ENCODE data around the gene MAP3K1.
A peak's percentile ranks its signal among the peaks of the same experiment; 100 is the strongest.
"Not testable (repeated sequence)": the region's sequence is repeated elsewhere in the genome, so short reads cannot be mapped to it uniquely, and the experiment has no call there.

The MAP3K1 gene
- total RNA-seq = 18.1 to 364 (median 69.7) reads per million in 18 experiments

DNA sequence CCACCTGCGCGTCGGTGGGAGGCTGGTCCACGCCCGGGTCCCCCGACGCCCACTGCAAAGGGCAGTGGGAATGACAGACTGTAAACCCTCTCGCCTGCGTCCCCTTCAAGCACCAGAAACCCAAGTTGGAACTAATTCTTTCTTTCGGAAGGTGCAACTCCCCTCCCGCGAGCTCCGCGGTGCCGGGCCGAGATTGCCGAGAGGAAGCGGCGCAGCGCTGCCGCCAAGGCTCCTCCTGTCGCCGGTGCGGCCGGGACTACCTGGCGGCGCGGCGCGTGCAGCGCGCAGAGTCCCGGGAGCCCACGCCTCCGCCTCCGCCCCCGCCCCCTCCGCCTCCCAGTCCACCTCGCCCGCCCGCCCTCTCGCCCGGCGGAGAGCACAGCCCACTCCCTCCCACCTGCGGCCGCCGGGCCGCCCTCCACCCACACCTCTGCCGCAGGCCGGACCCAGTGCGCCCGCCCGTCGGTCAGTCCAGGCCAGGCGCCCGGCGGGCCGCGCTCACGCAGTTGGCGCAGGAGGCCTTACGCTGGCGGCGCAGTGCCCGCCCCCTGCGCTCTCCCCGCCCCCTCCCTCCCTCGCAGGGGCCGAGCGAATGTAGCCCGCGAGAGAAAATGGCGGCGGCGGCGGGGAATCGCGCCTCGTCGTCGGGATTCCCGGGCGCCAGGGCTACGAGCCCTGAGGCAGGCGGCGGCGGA, at the start of gene MAP3K1:
Gene MAP3K1, plus strand, starts transcription at position 587 of the 695 bp plus-strand sequence. Its CDS starts 25 bp downstream, at position 612.
- peak; percentile 76 to 77 for DNase-seq

DNA sequence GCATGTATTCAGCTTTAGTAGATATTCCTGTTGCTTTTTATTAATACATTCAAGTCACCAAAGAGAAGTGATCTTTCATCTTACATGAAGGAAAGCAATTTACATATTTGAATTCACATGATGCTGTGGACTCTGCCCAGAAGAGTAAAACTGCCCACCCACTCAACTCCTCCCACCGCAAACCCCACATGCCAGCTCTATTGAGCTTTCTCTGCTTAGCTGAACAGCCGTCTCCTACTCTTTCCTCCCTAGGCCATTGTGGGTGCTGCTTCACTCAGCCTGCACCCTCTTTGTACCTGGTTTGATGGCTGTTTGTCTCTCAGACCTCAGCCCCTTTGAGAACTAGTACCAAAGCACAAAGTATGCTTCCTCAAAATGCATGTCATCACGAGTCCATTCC, 48.4 kb upstream of the MAP3K1 start:
- DNase-seq = peak in 1 of 2 donors; percentile 11

DNA sequence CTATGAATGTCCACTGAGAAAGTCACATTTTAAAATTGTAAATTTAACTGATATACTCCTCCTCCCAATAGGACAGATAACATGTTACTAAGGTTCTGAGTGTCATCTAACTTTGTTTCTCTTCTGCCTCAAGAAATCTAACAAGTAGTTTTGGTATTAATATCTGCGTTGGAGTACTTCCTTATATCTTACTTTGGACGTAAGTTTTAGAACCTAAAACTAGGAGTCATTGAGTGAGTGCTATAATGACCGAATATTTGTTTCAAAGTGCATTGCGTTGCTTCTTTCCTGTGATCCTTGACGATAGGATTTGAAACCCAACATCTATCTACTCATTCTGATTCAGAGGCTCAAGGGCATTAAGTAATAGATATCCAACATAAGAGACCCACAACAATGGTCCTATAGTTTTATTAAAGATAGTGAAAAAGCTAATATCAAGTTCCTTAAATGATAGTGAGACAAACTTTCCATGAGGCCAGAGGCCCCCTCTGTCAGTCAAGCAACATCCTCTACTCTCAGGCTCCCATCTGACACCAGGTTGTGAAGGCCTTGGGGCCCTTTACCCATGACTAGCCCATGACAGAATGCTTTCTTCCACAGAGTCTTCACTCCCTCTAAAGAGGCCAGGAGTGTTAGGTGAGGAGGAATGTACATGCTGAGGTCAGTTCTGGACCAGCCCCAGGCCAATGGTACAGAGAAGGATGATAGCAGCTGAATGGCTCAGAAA, 45.3 kb upstream of the MAP3K1 start:
- no peak for DNase-seq

DNA sequence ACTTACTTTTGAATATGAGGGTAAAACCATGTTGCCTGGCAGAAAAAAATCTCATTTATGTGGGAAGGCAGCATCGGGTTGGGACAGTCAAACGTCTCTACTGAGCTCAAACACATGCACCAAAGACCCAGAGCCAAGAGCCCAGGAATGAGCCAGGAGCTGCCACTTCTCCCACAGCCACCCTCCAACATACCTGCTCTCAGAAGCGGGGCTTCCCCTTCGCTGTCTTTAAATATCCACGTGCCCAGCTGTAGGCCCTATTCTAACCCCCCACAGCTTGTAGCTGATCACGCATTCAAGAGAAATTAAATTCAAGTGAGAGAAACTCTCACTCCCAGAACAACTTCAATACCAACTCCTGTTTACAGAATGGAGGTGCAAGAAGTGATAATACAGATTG, 42.6 kb upstream of the MAP3K1 start:
- no peak for DNase-seq

DNA sequence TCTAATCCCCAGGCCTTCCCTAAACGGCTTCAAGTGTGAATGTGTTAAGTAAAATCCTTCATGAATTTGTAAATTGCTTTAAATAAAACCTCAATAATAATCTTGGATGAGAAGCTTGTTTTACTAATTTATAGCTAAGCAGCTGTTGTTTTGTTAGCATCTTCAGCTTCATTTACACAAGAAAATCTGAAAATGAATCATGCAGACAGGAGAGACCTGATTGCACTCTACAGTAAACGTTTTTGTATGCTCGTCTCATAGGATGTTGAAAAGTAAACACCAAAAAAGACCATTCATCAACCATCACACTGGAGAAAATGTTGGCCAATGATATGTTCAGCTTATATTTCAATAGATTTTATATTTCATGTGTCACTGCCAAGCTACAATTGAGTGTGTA, 40.4 kb upstream of the MAP3K1 start:
- no peak for DNase-seq

DNA sequence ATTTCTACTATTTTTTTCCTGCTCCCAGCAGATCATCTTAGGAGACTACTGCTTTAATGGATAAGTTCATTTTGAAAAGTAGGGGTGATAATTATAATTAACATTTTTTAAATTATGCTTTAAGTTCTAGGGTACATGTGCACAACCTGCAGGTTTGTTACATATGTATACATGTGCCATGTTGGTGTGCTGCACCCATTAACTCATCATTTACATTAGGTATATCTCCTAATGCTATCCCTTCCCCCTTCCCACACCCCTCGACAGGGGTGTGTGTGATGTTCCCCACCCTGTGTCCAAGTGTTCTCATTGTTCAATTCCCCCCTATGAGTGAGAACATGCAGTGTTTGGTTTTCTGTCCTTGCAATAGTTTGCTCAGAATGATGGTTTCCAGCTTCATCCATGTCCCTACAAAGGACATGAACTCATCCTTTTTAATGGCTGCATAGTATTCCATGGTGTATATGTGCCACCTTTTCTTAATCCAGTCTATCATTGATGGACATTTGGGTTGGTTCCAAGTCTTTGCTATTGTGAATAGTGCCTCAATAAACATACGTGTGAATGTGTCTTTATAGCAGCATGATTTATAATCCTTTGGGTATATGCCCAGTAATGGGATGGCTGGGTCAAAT, 39.0 kb upstream of the MAP3K1 start:
- DNase-seq = not testable (repeated sequence)

DNA sequence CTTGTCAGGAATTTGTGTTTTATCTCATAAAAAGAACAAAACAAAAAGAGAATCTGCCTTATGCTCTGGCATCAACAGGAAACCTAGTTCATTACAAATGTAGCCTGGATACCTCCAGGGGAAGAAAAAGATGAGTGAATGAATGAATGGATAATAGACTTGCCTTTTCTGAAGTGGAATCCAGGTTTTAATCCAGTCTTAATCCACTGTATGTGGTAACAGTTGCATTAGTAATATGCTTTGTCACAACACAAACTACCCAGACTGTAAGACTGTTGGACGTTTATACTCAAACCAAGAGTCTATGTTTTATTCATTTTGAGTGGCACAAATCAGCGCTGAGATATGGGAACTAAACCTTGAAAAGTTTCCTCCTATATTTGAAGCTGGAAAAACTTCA, 32.1 kb upstream of the MAP3K1 start:
- no peak for DNase-seq

DNA sequence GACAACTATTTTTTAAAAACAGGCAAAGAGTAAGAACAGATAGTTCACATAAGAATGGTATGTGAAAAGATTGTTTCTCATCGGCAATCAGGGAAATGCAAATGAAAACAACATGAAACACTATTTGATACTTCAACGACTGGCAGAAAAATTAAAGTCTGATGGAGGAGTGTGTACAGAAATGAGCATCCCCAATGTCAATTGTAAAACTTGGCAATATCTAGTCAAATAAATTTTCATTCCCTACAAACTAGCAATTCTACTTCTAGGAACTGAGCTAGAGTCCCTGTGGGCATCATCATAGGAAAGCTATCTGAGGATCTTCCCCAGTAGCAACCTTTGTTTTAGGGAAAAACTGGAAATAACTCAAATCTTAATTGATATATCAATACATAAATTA, 29.0 kb upstream of the MAP3K1 start:
- DNase-seq = no peak

DNA sequence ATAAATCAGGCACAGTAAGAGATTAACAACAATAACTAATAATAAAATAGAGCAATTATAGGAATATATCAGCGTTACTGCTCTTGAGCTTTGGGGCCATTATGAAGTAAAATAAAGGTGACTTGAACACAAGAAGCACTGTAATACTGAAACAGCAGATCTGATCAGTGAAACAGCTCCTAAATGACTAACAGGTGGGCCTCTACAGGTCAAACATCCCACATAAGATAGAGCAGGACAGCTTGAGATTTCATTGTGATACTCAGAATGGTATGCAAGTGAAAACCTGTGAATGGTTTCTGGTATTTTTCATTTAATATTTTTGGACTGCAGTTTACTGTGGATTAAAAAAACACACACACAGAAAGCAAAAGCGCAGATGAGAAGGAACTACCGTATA, 24.0 kb upstream of the MAP3K1 start:
- no peak for DNase-seq

DNA sequence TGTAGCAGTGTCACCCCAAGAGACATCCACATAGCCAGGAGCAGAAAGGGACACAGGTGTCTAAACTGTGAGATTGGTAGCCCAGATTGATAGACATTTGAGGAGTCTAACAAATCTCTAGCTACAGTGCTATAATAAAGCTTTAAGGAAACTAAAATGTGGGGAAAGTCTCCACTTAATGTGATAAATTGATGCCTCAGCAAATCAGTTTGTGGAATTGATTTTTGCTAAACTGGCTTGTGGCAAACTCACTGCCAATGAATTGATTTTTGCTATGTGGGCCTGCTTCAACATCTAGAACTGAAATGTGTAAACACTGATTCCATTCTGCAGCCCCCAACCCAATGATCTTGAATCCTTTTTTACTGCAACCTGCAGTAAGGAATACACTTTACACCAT, 16.8 kb upstream of the MAP3K1 start:
- no peak for DNase-seq

DNA sequence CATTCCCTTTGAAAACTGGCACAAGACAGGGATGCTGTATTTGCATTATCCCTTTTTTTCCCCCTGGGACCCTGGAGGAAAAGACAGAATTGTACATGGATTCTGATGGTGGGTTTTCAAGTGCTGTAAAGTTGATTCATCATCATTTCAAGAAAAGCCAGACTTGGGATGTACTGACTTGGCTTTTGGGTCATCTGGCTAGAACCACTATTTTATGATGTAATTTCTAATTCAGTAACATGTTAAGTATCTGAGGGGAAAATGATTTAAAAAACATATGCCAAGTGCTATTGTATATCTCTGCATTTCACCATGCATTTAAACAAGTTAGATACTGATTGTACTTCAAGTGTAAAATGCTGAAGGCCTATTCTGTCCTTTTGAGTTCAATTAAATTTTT, 15.2 kb upstream of the MAP3K1 start:
- no peak for DNase-seq

DNA sequence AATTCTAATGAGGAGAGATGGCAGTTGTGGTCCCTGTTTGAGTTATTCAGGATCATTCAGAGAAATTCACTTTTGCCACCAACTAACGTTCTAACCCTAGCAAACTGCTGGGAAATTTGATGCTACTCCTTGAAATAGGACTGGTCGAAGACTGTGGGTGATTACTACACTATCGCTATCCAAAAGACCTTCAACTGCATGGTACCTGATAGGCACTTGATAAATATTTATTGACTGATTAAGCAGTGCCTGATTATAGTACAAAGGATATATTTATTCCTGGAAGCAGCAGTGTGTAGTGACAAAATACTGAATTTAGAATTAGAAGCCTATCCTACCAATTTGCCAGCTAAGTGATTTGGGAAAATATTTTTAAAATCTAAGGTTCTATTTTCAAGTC, 14.1 kb upstream of the MAP3K1 start:
- no peak for DNase-seq

DNA sequence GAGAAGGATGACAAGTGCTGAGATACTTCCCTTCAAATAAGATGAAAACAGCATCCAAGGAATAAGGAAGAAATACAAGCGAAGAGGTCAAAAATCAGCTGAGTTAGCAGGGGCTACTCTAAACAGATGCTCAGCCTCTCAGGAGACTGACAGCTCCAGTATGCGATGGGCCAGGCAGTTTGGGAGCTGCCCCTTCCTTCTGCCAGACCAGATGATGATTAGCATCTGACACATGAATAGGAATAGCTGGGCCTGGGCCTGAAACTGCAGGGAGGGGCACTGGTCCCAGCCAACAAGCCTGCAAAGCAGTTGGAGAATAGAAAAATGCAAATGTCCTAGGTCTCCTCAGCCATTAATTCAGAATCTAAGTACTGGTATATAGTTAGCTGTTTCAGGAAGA, 13.1 kb upstream of the MAP3K1 start:
- DNase-seq = no peak

DNA sequence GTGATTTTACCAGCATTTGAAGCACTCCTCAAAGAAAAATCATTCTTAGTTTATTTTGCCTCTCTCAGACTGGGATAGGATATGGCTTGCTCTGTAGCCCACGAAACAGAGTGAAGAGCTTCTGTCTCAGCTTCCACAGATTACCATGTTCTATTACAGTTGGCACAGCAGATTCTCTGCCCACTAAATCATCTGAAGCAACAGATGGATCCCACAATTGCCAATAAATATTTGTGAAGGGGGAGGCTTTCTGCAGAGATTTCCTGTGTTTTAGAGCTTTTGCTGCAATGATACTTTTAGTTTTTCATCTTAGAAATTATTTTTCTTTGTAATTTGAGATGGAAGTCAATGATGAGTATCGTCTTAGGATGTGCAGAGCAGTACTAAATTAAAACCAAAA, 12.3 kb upstream of the MAP3K1 start:
- DNase-seq = no peak

DNA sequence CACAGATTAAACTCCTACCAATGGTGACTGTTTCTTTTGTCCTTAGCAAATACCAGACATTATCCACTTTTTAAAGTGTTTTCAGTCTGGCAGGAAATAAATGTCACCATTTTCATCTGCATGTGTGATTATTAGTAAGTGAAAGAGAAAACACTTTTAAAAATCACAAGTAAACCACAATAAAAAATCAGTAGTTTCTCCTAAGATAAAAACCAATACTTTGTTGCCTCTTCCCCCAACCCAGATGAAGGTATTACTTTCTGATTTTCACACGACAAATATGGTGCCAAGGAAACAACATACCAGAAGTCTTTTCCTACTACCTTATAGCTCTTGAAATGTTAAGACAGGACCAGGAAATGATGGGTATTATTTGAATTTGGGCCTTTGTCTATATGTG, 11.5 kb upstream of the MAP3K1 start:
- DNase-seq = no peak

DNA sequence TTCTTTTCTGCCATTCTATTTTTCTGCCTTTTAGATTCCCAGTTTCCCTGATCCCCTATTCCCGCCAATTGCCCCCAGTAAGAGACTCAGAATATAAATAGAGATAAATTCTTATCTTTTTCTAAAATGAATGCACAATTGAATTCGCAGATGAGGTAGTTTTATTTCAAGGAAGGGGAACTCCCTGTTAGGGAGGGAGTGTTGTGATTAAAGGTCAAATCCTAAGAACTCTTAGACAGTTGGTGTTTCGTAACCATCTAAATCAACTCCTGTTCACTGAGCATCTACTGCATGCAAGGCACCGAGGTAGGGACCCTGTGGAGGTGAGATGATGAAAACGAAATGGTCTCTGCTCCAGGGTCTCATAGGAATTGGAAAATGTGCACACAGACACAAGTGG, 7.7 kb upstream of the MAP3K1 start:
- DNase-seq = peak in 1 of 2 donors; percentile 27

DNA sequence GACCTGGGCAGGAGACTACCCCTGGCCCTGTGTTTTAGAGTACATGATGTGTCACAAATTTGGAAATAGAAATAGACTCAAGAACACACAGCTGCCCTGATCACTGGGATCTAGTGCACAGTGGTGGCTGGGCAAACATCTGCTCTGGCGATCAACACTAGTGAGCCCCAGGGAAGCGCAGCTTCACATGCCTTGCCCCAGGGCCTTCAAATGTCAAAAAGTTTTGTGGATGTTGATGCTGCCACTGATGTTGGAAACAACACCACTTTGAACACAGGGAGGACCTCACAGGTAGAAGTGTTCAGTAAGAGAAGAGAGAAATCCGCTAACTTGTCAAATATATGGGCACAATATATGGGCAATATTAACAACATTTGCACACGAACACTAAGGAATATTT, 7.1 kb upstream of the MAP3K1 start:
- DNase-seq = no peak

DNA sequence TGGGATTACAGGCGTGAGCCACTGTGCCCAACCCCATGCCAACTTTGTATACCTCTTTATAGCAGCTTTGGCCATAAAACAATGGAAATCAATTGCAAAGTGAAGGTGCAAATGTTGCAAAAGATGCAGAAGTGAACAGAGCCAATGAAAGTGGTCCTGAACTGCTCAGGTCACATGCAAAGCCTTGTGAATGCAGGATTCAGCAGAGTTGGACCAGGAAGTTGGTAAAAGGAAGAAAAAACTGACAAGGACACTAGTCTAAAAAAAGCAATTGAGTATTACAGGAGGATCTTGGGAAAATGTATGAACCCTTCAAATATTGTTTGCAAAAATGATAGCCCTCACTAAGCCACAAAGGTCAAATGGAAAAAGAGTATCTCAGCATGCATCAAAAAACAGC, 4.5 kb upstream of the MAP3K1 start:
- peak in 1 of 2 donors; percentile 49 for DNase-seq

DNA sequence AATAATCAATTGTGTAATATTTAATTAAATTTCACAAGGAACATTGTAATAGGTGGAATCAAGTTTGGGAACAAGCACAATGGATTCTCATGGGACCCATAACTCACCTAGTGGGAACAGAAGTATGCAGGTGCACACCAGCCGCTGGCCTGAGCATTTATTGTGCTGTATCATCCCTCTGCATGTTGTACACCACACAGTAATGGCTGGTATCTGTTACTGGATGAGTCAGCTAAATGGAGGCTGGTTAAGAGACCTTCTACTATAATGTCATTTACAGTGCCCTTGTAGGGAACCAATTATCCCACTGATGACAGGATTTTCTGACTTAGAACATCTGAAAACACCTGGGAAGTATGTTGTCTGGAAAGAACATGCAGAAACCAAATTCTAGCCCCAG, 3.2 kb upstream of the MAP3K1 start:
- DNase-seq = no peak

DNA sequence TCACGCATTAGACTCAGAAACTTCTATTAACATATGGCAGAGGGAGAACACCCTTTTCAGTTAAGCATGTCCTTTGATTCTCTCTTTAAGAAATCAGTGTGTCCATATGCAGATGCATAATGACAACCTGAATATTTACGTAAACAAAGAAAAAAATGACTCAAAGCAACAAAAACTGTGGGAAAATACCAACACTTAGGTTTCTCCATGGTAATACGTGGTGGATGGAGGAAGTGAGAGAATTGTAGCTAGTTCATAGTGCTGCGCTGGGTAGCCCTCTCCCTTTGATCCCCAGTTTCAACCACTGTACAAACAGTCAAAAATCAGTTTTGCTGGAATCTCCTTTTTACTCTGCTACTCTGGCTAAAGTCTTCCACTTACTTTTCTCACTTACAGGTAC, 2.0 kb upstream of the MAP3K1 start:
- DNase-seq = peak; percentile 34 to 49

DNA sequence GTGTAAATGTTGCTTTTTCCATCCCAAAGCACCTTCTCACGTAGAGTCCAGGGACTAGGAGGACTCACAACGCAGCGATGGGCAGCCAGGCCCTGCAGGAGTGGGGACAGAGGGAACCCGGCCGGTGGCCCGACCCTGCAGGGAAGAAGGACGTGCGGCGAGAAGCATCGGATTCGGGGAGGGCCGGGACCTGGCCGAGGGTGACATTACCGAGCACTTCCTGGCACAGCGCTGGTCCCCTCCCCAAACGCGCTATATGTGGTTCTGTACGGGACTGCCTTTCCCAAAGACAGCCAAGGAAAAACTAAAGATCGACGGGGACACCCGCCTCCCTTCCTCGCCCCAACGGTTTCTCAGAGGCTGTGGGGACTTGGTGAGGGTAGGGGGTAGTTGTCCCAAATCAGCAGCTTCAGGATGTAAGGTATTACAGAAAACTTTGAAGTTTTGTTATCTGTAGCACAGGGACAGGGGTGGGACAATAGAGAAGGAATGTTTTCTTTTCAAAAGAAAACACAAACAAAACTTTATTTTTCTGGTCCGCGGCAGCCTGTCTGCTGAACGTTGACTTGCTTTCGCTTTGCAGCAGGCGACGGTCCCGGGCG, 887 bp upstream of the MAP3K1 start:
- DNase-seq = peak; percentile 23 to 28

DNA sequence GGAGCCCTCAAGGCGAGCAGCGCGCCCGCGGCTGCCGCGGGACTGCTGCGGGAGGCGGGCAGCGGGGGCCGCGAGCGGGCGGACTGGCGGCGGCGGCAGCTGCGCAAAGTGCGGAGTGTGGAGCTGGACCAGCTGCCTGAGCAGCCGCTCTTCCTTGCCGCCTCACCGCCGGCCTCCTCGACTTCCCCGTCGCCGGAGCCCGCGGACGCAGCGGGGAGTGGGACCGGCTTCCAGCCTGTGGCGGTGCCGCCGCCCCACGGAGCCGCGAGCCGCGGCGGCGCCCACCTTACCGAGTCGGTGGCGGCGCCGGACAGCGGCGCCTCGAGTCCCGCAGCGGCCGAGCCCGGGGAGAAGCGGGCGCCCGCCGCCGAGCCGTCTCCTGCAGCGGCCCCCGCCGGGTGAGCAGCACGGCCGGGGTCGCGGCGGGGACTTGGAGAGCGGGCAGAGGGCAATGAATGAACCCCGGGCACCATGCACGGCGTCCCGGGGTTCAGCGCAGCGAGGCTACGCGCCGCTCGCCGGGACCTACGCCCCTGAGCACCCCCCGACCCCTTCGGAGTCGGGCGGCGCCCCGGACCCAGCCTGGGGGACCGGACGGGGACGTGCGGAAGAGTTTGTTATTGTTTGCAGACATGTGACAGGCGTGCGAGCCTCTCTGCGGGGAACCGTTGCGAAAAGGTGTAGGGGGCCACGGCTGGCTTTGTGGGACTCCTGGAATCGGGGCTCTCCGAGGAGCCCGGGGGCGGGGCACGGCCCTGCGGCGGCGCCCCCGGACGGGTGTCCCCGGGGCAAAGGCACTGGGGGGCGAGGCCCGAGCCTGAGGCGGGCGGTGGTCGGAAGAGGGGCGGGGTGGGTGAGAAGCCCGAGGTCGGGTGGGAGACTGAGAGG, 553 bp downstream of the MAP3K1 start:
- peak in 1 of 2 donors; percentile 69 for DNase-seq

Data from inflammatory macrophage (primary cell).